ENCODE measurements around the gene FAM151A. TPM values are rescaled to one million over a fixed set of nuclear protein-coding genes. Genes with fewer than 3 reads are reported as not detected.

FAM151A gene
- total and polyA plus RNA-seq, 2 of the 13 experiments (the other 11 are each of a cell fraction or from before 2014, with no cell fraction given), result 0.29 to 3.6 TPM

DNA sequence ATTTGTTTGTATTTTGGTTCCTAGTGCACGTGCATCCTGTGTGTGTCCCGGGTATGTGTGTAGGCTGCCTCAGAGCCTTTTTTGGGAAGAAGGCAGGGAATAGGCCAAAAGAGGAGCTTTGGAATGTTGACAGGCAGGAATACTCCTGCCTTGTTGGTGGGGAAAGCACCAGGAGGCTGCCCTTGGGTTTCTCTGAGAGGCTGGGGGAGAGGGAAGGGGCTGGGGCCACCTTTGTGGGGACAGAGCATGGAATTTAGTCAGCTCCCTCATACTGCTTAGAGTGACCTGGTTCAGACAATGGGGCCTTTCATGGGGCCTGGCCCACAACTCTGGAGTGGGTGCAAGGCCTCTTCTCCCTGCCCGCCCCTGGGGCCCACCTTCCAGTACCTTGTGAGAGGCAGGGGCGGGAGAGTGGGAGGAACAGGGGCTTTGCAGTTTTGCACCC lies 44.0 kb downstream of the FAM151A start (continued):
- TF ChIP-seq, protein P1, sequence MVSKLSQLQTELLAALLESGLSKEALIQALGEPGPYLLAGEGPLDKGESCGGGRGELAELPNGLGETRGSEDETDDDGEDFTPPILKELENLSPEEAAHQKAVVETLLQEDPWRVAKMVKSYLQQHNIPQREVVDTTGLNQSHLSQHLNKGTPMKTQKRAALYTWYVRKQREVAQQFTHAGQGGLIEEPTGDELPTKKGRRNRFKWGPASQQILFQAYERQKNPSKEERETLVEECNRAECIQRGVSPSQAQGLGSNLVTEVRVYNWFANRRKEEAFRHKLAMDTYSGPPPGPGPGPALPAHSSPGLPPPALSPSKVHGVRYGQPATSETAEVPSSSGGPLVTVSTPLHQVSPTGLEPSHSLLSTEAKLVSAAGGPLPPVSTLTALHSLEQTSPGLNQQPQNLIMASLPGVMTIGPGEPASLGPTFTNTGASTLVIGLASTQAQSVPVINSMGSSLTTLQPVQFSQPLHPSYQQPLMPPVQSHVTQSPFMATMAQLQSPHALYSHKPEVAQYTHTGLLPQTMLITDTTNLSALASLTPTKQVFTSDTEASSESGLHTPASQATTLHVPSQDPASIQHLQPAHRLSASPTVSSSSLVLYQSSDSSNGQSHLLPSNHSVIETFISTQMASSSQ (IDR thresholded peaks at IDR 0.05; ENCODE audit: low read depth), result no peak
- TF ChIP-seq, protein P1 (CRISPR knock-in tag; IDR thresholded peaks at IDR 0.05; ENCODE audit: borderline replicate concordance), result peak; percentile 39; the same call in 1 of the 2 replicates
- no peak for TF ChIP-seq ZNF609 (CRISPR knock-in tag; IDR thresholded peaks at IDR 0.05; ENCODE audit: borderline replicate concordance)
- TF ChIP-seq RAD51 (IDR thresholded peaks at IDR 0.05; ENCODE audit: borderline replicate concordance), result no peak
- TF ChIP-seq CAMTA2 (CRISPR knock-in tag; IDR thresholded peaks at IDR 0.05; ENCODE audit: borderline replicate concordance), result no peak
- TF ChIP-seq, protein P2, sequence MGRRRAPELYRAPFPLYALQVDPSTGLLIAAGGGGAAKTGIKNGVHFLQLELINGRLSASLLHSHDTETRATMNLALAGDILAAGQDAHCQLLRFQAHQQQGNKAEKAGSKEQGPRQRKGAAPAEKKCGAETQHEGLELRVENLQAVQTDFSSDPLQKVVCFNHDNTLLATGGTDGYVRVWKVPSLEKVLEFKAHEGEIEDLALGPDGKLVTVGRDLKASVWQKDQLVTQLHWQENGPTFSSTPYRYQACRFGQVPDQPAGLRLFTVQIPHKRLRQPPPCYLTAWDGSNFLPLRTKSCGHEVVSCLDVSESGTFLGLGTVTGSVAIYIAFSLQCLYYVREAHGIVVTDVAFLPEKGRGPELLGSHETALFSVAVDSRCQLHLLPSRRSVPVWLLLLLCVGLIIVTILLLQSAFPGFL (CRISPR knock-in tag; IDR thresholded peaks at IDR 0.05), result no peak
- no peak for TF ChIP-seq SETDB1 (CRISPR knock-in tag; IDR thresholded peaks at IDR 0.05; ENCODE audit: borderline replicate concordance)
- TF ChIP-seq MYNN (CRISPR knock-in tag; IDR thresholded peaks at IDR 0.05; ENCODE audit: low read depth), result no peak
- no peak for TF ChIP-seq PRDM15 (CRISPR knock-in tag; IDR thresholded peaks at IDR 0.05)
- peak; percentile 21; the same call in 1 of the 2 replicates for TF ChIP-seq MAX (IDR thresholded peaks at IDR 0.05)
- TF ChIP-seq ZBTB14 (CRISPR knock-in tag; IDR thresholded peaks at IDR 0.05), result no peak
- TF ChIP-seq RBM39 (IDR thresholded peaks at IDR 0.05; ENCODE audit: low read depth, low read length, poor library complexity, severe bottlenecking), result no peak
- TF ChIP-seq MXD4 (CRISPR knock-in tag; IDR thresholded peaks at IDR 0.05), result no peak

Measured in HepG2 (cell line).